ENCODE data around the gene RPSA. TPM values are rescaled to one million over a fixed set of nuclear protein-coding genes. Genes with fewer than 3 reads are reported as not detected.

Gene RPSA
- total RNA-seq, 2 donors from 2014 or later = 555 to 696 TPM

- intact Hi-C loops (cut with DNase I) = no loop called here
- no peaks in the 10 kb centered on the region for H3K9me3 ChIP-seq
- no peaks in the 10 kb centered on the region for H3K27me3 ChIP-seq
- peaks cover 0 to 13% of the 10 kb centered on the region in 2 donors for H3K36me3 ChIP-seq (replicated peaks in 1 of 2; ENCODE audit: insufficient read depth in 1 of 2, low read depth in 2 of 2)
- peak overlapping the region; percentile 81 to 94 (median 82) for H3K27ac ChIP-seq
- DNase-seq = no peak
- no peak for ATAC-seq
- peaks cover 29% of the 10 kb centered on the region for H3K4me1 ChIP-seq
- TF ChIP-seq POLR2A (IDR thresholded peaks at IDR 0.05) (no peak), CTCF (IDR thresholded peaks at IDR 0.05) (no peak)
- H3K4me3 ChIP-seq = peak overlapping the region; percentile 60 to 84
- WGBS, 2 donors = 2 to 3% methylated on average over 9 of the region's 9 CpGs
These were observed 724 bp downstream of the RPSA start for GRCh38 chr3:39407259-39407629.

DNA sequence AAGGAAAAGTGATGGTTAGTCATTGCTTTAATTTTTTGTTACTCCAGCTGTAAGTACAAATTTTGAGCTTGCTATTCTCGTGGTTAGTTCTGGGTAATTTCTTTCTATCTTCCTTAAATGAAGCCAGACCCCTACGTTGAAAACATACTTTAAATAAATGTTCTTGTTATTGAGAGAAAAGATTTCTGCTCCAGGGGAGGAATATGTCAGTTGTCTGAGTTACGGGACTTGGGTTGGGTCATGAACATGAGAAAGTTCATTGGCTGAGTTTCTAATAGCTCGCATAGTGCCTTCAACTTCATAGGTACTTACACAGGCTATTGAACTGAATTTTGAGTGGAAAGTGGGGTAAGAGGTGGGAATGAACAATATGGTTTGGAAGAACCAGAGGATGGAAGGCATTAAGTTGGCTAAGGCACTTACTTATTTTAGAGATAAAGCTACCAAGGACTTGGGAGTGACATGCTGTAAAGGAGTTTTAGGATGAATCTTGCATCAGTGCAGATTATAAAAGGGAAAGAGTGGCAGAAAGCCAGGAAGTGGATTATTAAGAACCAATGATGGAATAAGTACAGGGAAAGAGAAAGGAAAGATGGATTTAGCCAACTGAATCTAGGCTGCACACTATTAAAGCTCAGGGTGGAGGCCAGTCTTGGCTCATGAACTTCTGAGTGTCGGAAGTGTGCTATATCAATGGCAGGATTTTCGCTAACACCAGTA lies 1.4 kb downstream of the RPSA start:
- H3K27ac ChIP-seq = peak overlapping the region in 2 of 4 donors; percentile 12 to 94

GRCh38 chr3:39408493-39409372 lies 2.2 kb downstream of the RPSA start:
- Histone ChIP-seq H3K36me3 (replicated peaks in 1 of 2; ENCODE audit: insufficient read depth in 1 of 2, low read depth in 2 of 2) (peaks cover 0 to 25% of the 10 kb centered on the region in 2 donors), H3K4me1 (peaks cover 29% of the 10 kb centered on the region), H3K4me3 (no peak overlapping the region), H3K27me3 (no peaks in the 10 kb centered on the region), H3K27ac (no peak overlapping the region), H3K9me3 (no peaks in the 10 kb centered on the region)
- ATAC-seq (no peak), DNase-seq (peak in 1 of 4 donors; percentile 19)
- intact Hi-C loops (cut with DNase I) = no loop called here
- TF ChIP-seq CTCF (IDR thresholded peaks at IDR 0.05) = no peak
- TF ChIP-seq POLR2A (IDR thresholded peaks at IDR 0.05) = no peak
- WGBS, 2 donors = 83 to 84% methylated on average over 21 of the region's 21 CpGs

More for the DNA sequence above, 1.4 kb downstream of the RPSA start:
- H3K4me3 ChIP-seq = peak overlapping the region in 1 of 2 donors; percentile 60
- H3K9me3 ChIP-seq = no peaks in the 10 kb centered on the region
- ATAC-seq (no peak), DNase-seq (no peak)
- peaks cover 0 to 18% of the 10 kb centered on the region in 2 donors for H3K36me3 ChIP-seq (replicated peaks in 1 of 2; ENCODE audit: insufficient read depth in 1 of 2, low read depth in 2 of 2)
- intact Hi-C loops (cut with DNase I) = no loop called here
- WGBS, 2 donors = 65 to 72% methylated on average over 6 of the region's 6 CpGs
- TF ChIP-seq CTCF (IDR thresholded peaks at IDR 0.05) (no peak), POLR2A (IDR thresholded peaks at IDR 0.05) (no peak)
- peaks cover 29% of the 10 kb centered on the region for H3K4me1 ChIP-seq
- no peaks in the 10 kb centered on the region for H3K27me3 ChIP-seq

- Histone ChIP-seq H3K36me3 (replicated peaks in 1 of 2; ENCODE audit: insufficient read depth in 1 of 2, low read depth in 2 of 2) (peaks cover 0 to 25% of the 10 kb centered on the region in 2 donors), H3K27me3 (no peaks in the 10 kb centered on the region), H3K9me3 (no peaks in the 10 kb centered on the region), H3K27ac (no peak overlapping the region), H3K4me3 (no peak overlapping the region), H3K4me1 (peaks cover 32% of the 10 kb centered on the region)
- intact Hi-C loops (cut with DNase I) = no loop called here
- ATAC-seq = no peak
- WGBS, 2 donors = 50 to 59% methylated on average over 7 of the region's 7 CpGs
- TF ChIP-seq POLR2A (IDR thresholded peaks at IDR 0.05) = no peak
- TF ChIP-seq CTCF (IDR thresholded peaks at IDR 0.05) = no peak
- no peak for DNase-seq
These were observed 3.1 kb downstream of the RPSA start for GRCh38 chr3:39409514-39410136.
